Muscle of leg (tissue), 16 donors: Measurements from ENCODE around the gene PHF23. TPM values are rescaled to one million over a fixed set of nuclear protein-coding genes. Genes with fewer than 3 reads are reported as not detected.

ENCODE experiments used
- DNase-seq: peaks from one replicate; pipeline ENCODE4 v3.0.0; 2013
- H3K27ac ChIP-seq: one replicate; pipeline ENCODE4 v1.5.1; 2013; ENCODE audit warnings: mild to moderate bottlenecking, low read length, control low read depth
- H3K27me3 ChIP-seq: one replicate; pipeline ENCODE4 v1.6.1; 2013; ENCODE audit warnings: low read length; ENCODE audit not compliant: control insufficient read depth, insufficient read depth
- H3K36me3 ChIP-seq: one replicate; pipeline ENCODE4 v1.6.1; 2013; ENCODE audit warnings: low read length; ENCODE audit not compliant: control insufficient read depth, insufficient read depth
- H3K4me1 ChIP-seq: one replicate; pipeline ENCODE4 v1.6.1; 2013; ENCODE audit warnings: low read length; ENCODE audit not compliant: control insufficient read depth, insufficient read depth
- H3K4me3 ChIP-seq: one replicate; pipeline ENCODE4 v1.5.1; 2013; ENCODE audit warnings: low read length, control low read depth
- H3K9me3 ChIP-seq: replicated peaks from 2 replicates; pipeline ENCODE4 v1.6.1; 2013; ENCODE audit warnings: low read depth, low read length; ENCODE audit not compliant: control insufficient read depth
- WGBS: methylation state at CpG from one replicate; pipeline ENCODE4 v1.1.5; 2013; ENCODE audit warnings: missing lambda C conversion rate; ENCODE audit not compliant: insufficient coverage; 5-methylcytosine and 5-hydroxymethylcytosine counted together
- long read RNA-seq, 11 donors: transcript quantifications; one replicate each; lab custom pipeline, GENCODE V29; 2026
- polyA plus RNA-seq, 8 donors: library from polyadenylated mRNA; unstranded; fragments of 120-200 nt; gene quantifications; one replicate each; pipeline versions ENCODE4 v1.2.1 to v1.2.3, GENCODE V29; 2013; ENCODE audit warnings: inconsistent platforms in 1 of 8, low replicate concordance in 1 of 8; ENCODE audit not compliant: insufficient read length in 8 of 8, insufficient read depth in 1 of 8
- total RNA-seq: library from RNA; stranded (reverse); fragments of 120-200 nt; gene quantifications from one replicate; pipeline ENCODE4 v1.2.4, GENCODE V29; 2013

The PHF23 gene
- total RNA-seq (29.1 TPM), polyA plus RNA-seq (10 to 100 TPM; 32.8 to 47.8 (median 40.0) TPM)
- long read RNA-seq, donor 1, partial matches to known transcripts = 0 of 3 reads
- long read RNA-seq, donor 1, other reads (novel, unspliced or antisense) = 0 of 3 reads
- long read RNA-seq, donor 2, partial matches to known transcripts = 0 of 2 reads
- long read RNA-seq, donor 2, other reads (novel, unspliced or antisense) = 0 of 2 reads
- long read RNA-seq, donor 3, transcript PHF23-201 (5 exons, 2,037 nt) = major isoform, 7 of 24 reads
- long read RNA-seq, donor 3, partial matches to known transcripts = 14 of 24 reads
- long read RNA-seq, donor 3, other reads (novel, unspliced or antisense) = 0 of 24 reads
- long read RNA-seq, donor 4, partial matches to known transcripts = 0 of 6 reads
- long read RNA-seq, donor 4, other reads (novel, unspliced or antisense) = 0 of 6 reads
- long read RNA-seq, donor 5, transcript PHF23-201 (5 exons, 2,037 nt) = major isoform, 8 of 33 reads
- long read RNA-seq, donor 5, partial matches to known transcripts = 21 of 33 reads
- long read RNA-seq, donor 5, other reads (novel, unspliced or antisense) = 0 of 33 reads
- long read RNA-seq, donor 6, transcript PHF23-201 (5 exons, 2,037 nt) = major isoform, 16 of 38 reads
- long read RNA-seq, donor 6, partial matches to known transcripts = 18 of 38 reads
- long read RNA-seq, donor 6, other reads (novel, unspliced or antisense) = 0 of 38 reads
- long read RNA-seq, donor 7, transcript PHF23-201 (5 exons, 2,037 nt) = major isoform, 8 of 20 reads
- long read RNA-seq, donor 7, partial matches to known transcripts = 10 of 20 reads
- long read RNA-seq, donor 7, other reads (novel, unspliced or antisense) = 0 of 20 reads
- long read RNA-seq, donor 8, partial matches to known transcripts = 11 of 15 reads
- long read RNA-seq, donor 8, other reads (novel, unspliced or antisense) = 0 of 15 reads
- long read RNA-seq, donor 9, transcript PHF23-201 (5 exons, 2,037 nt) = major isoform, 5 of 28 reads
- long read RNA-seq, donor 9, partial matches to known transcripts = 21 of 28 reads
- long read RNA-seq, donor 9, other reads (novel, unspliced or antisense) = 0 of 28 reads
- long read RNA-seq, donor 10, partial matches to known transcripts = 11 of 19 reads
- long read RNA-seq, donor 10, other reads (novel, unspliced or antisense) = 0 of 19 reads
- long read RNA-seq, donor 11, transcript PHF23-201 (5 exons, 2,037 nt) = major isoform, 6 of 14 reads
- long read RNA-seq, donor 11, partial matches to known transcripts = 7 of 14 reads
- long read RNA-seq, donor 11, other reads (novel, unspliced or antisense) = 0 of 14 reads

DNA sequence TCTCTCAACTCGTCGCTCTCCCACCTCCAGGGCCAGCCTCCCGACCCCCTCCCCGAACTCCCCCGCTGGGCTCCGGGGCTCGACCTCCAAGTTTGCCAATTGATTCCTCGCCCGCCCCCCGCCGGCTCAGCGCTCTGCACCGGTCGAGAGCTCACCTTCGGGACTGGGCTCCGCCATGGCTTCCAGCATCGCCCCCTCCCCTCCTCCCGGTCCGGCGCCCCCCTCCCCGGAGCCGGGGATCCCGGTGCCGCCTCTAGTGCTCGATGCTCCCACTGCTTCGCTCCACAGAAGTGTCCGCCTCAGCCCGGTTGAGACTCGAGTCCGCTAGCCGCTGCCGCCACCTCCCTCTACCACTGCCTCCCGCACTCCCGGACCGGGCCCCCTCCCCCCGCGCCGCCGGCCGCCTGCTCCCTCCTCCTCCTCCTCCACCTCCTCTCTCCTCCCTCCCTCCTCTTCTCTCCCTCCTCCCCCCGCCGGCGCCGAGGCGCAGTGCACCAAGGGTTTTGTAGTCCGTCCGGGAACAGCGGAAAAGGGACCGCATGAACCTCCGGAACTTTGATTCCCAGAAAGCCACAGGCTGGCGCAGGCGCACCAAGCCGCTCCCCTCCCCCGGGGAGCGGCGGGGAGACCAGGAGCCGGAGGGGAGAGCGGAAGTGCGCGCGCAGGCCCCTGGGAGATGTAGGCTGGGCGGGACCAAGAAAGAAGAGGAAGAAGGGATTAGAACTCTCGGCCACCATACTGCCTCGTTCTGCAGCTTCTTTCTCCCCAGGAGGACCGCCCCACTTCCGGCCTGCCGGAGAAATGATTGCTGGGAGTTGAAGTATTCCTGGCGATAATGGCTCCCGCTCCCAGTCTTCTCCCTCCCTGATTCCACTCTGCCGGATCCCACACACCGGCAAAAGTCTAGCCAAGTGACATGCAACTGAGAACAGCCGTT is at the start of gene PHF23:
Gene PHF23 (minus strand): TSS at position 367 of the 937 bp plus-strand sequence. CDS start 178 bp downstream, at position 189.
- peak within 1 kb of the TSS; percentile 95 for H3K27ac ChIP-seq
- under 1% methylated on average over 49 of the region's 72 CpGs for WGBS
- peak within 1 kb of the TSS; percentile 100 for H3K4me3 ChIP-seq
- DNase-seq = peak; percentile 100
- H3K27me3 ChIP-seq = no peaks in the 10 kb centered on the region
- H3K36me3 ChIP-seq = peaks cover 45% of the 10 kb centered on the region
- H3K4me1 ChIP-seq = peaks cover 47% of the 10 kb centered on the region
- H3K9me3 ChIP-seq = no peaks in the 10 kb centered on the region

DNA sequence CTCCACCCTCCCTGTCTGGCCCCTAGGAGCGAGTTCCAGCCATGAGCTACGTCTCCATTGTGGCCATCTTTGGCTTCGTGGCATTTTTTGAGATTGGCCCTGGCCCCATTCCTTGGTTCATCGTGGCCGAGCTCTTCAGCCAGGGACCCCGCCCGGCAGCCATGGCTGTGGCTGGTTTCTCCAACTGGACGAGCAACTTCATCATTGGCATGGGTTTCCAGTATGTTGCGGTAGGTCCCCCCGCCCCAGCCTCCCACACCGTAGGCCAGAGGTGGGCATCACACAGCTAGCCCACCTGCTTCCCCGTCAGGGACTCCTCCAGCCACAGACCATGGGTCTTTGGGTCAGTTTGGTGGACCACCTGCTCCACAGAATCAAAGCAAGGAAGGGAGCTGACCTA is 46.4 kb upstream of the PHF23 start:
- Histone ChIP-seq H3K36me3 (peaks cover 28% of the 10 kb centered on the region), H3K9me3 (no peaks in the 10 kb centered on the region), H3K27me3 (peaks cover 52% of the 10 kb centered on the region), H3K4me3 (no peak overlapping the region), H3K4me1 (peaks cover 29% of the 10 kb centered on the region), H3K27ac (no peak overlapping the region)
- no peak for DNase-seq
- WGBS = 83% methylated on average over 9 of the region's 12 CpGs

DNA sequence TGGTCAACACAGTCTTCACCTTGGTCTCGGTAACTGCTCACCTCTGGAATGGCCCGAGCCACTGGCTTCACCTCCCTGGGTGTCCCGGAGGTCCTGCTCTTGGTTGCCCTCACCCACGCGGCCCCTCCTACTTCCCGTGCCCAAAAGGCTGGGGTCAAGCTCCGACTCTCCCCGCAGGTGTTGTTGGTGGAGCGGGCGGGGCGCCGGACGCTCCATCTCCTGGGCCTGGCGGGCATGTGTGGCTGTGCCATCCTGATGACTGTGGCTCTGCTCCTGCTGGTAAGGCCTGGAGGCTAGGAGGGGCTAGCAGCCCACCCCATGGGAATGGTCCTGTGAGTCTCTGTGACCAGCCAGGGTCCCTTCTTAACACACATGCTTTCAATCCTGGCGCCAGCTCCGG is 45.7 kb upstream of the PHF23 start:
- no peak overlapping the region for H3K4me3 ChIP-seq
- no peak for DNase-seq
- peaks cover 28% of the 10 kb centered on the region for H3K36me3 ChIP-seq
- 92% methylated on average over 14 of the region's 16 CpGs for WGBS
- no peaks in the 10 kb centered on the region for H3K9me3 ChIP-seq
- H3K27ac ChIP-seq = no peak overlapping the region
- H3K27me3 ChIP-seq = peaks cover 45% of the 10 kb centered on the region
- peaks cover 30% of the 10 kb centered on the region for H3K4me1 ChIP-seq

DNA sequence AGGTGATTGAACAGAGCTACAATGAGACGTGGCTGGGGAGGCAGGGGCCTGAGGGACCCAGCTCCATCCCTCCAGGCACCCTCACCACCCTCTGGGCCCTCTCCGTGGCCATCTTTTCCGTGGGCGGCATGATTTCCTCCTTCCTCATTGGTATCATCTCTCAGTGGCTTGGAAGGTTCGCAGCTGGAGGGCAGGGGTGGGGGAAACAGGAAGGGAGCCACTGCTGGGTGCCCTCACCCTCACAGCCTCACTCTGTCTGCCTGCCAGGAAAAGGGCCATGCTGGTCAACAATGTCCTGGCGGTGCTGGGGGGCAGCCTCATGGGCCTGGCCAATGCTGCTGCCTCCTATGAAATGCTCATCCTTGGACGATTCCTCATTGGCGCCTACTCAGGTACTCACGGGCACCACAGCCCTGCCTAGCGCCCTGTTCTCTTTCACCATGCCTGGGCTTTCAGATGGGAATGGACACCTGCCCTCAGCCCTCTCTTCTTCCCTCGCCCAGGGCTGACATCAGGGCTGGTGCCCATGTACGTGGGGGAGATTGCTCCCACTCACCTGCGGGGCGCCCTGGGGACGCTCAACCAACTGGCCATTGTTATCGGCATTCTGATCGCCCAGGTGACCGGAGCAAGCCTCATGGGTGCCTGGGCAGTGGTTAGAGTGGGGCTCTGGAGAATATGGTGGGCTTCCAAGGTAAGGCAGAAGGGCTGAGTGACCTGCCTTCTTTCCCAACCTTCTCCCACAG is 44.4 kb upstream of the PHF23 start:
- Histone ChIP-seq H3K4me3 (no peak overlapping the region), H3K27me3 (peaks cover 39% of the 10 kb centered on the region), H3K27ac (no peak overlapping the region), H3K9me3 (no peaks in the 10 kb centered on the region), H3K4me1 (peaks cover 30% of the 10 kb centered on the region), H3K36me3 (peaks cover 28% of the 10 kb centered on the region)
- WGBS = 80% methylated on average over 8 of the region's 18 CpGs
- DNase-seq = no peak

DNA sequence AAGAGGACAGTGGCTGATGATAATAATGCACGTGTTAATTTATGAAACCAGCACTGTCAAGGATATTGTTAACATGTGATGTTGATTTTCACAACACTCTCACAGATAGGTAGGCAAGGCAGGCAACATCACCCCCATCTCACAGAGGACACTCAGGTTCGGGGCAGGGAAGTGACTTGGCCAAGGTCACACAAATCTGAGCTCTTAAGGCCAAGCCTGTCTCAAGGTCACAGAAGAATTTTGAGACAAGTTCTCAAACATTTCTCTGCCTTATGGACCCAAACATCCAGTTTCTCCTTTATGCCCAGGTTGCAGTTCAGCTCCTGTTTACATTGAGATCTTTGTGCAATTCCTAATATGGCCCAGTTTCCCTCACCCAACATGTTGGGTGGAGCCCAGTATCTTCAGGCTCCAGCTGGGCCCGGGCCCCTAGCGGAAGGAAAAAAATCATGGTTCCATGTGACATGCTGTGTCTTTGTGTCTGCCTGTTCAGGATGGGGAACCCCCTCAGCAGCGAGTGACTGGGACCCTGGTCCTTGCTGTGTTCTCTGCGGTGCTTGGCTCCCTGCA is 43.6 kb upstream of the PHF23 start:
- Histone ChIP-seq H3K4me1 (peaks cover 30% of the 10 kb centered on the region), H3K27me3 (peaks cover 37% of the 10 kb centered on the region), H3K9me3 (no peaks in the 10 kb centered on the region), H3K27ac (peak overlapping the region; percentile 95), H3K4me3 (peak overlapping the region; percentile 61), H3K36me3 (peaks cover 28% of the 10 kb centered on the region)
- WGBS = 80% methylated on average over 5 of the region's 6 CpGs
- no peak for DNase-seq

DNA sequence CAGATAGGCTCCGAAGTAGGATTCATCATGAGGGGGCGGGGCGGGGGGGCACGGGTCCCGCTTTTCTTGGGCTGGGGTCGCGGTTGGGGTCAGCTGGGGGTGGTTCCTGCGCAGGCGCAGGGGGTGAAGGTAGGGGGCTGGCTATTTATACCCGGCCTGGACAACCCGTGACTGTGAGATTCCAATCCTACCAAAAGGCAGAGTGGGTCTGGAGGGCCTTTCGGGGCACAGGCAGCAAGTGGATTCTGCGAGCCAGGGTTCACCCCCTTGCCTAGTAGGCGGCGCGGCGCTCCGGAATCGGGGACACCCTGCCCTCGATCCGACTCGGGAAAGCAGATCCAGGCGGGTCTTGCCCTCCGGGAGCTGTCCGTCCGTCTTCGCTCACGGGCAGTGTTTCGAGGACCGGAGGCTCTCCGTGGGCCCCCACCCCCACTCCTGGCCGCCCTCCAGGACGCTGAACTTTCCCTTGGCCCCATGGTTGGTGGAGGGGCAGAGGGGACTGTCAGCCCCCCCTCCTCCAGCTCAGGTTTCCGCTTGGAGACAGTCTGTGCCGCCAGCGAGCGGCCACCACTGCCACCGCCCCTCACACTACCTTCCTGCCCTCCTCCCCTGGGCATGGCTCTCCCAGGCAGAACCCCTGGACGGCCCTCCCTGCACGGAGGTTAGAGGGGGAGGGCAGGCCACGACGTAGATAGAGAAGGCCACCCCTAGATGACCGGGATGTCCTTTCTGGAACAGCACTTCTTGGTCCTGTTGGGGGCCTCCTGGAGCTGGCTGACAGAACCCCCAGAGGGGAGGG is 42.9 kb upstream of the PHF23 start:
- H3K27ac ChIP-seq = peak overlapping the region; percentile 95
- H3K27me3 ChIP-seq = peaks cover 37% of the 10 kb centered on the region
- peaks cover 28% of the 10 kb centered on the region for H3K4me1 ChIP-seq
- no peaks in the 10 kb centered on the region for H3K9me3 ChIP-seq
- WGBS = 3% methylated on average over 20 of the region's 43 CpGs
- peak; percentile 48 for DNase-seq
- H3K4me3 ChIP-seq = peak overlapping the region; percentile 61
- peaks cover 28% of the 10 kb centered on the region for H3K36me3 ChIP-seq

DNA sequence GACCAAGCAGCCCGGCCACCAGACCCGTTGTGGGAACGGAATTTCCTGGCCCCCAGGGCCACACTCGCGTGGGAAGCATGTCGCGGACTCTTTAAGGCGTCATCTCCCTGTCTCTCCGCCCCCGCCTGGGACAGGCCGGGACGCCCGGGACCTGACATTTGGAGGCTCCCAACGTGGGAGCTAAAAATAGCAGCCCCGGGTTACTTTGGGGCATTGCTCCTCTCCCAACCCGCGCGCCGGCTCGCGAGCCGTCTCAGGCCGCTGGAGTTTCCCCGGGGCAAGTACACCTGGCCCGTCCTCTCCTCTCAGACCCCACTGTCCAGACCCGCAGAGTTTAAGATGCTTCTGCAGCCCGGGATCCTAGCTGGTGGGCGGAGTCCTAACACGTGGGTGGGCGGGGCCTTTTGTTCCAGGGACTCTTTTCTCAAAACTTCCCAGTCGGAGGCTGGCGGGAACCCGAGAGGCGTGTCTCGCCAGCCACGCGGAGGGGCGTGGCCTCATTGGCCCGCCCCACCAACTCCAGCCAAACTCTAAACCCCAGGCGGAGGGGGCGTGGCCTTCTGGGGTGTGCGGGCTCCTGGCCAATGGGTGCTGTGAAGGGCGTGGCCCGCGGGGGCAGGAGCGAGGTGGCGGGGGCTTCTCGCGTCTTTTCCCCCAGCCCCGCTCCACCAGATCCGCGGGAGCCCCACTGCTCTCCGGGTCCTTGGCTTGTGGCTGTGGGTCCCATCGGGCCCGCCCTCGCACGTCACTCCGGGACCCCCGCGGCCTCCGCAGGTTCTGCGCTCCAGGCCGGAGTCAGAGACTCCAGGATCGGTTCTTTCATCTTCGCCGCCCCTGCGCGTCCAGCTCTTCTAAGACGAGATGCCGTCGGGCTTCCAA is 42.1 kb upstream of the PHF23 start, which contains the start of gene SLC2A4:
Gene SLC2A4 (plus strand): TSS at position 645 of the 879 bp plus-strand sequence. CDS start 217 bp downstream, at position 862.
- H3K4me1 ChIP-seq = peaks cover 28% of the 10 kb centered on the region
- H3K4me3 ChIP-seq = peak within 1 kb of the TSS; percentile 61
- H3K27ac ChIP-seq = peak within 1 kb of the TSS; percentile 95
- DNase-seq = peak; percentile 94
- H3K9me3 ChIP-seq = no peaks in the 10 kb centered on the region
- peaks cover 26% of the 10 kb centered on the region for H3K36me3 ChIP-seq
- WGBS = under 1% methylated on average over 71 of the region's 71 CpGs
- H3K27me3 ChIP-seq = peaks cover 33% of the 10 kb centered on the region
